ENCODE measurements around the gene GTF2F2.

GTF2F2 gene

DNA sequence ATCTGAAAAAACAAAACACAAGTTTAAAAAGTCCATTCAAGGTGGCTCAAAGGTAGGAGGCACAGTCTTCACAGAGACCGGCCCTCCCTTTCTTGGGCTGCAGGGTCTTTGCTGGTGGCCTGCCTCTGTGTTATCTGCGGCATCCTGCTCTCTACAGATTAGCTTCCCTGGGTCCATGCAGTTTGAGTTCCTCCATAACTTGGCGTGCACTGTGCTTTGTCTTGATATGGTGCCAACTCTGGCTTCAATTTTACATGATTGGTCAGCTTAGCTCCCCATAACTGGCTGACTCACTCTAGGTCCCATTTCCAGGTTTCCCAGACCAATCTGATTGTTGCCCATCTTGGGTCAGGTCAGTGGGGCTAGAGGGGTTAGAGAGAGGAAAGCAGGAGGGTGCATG lies 178.9 kb downstream of the GTF2F2 start:
- no peak for DNase-seq (ENCODE audit: low read depth in 1 of 2, low spot score in 1 of 2)

DNA sequence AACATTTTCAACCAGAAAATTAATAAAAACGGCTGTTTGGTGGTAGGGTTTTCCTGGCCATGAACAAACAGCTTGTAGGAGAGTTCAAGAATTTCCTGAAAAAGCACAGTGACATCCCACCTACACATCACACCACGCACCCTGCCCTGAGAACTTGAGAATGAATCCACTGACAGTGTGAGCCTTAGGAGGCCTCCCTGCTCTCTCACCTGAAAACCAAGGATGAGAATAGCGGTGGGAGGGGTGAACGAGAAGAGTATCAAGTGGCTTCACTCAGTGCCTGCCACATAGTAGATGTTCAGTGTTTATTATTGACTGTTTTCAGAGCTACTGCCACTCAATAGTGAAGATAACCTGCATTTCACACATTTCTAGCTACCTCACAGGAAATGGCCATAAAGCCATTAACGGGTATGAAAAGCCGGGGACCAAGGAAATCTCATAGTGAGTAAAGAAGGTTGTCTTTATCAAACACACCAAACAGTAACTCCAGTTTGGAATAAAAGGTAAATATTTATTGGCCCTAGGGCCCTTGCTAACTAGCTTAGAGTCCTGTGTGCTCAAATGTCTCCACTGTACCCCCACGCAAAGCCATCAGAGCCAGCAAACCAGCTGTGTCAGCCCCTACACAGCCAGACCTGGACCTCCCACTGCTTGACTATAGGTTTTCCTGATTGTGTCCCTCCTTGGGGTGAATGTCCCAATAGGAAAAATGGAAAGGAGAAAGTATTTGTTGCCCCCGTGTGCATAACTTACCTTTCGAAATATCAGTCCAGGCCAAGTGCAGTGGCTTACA lies 180.1 kb downstream of the GTF2F2 start:
- no peak for DNase-seq (ENCODE audit: low read depth in 1 of 2, low spot score in 1 of 2)

DNA sequence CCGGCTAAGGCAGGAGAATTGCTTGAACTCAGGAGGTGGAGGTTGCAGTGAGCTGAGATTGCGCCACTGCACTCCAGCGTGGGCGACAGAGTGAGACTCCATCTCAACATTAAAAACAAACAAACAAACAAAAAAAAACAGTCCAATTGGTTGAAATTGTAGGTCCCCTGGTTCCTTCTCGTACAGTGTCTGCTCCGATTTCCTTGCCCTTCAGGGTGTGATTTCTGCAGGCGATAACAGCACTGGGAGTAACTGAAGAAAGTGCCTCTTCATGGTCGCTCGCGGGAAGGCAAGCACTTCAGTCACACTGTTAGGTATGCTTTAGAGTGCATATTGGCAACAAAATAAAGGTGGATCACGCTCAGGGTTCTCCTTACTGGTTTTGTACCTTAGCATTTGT lies 181.0 kb downstream of the GTF2F2 start:
- no peak for DNase-seq (ENCODE audit: low read depth in 1 of 2, low spot score in 1 of 2)

DNA sequence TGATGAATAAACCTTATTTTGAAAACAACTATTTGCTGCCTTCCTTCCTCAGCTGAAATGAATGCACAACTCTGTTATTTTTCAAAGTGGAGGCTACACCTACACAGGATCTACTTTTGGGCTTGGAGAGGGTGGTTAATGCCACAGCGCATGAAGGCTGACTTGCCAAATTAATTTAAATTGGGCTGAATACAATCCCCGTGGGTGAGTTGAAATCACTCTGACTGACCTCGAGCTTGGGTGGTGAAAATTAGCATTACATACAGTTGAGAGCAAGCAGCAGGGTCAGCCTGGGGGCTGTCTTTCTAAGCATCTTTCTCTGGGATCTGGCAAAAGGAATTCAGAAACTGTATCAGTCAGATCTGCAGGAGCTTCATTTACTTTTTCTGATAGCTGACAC lies 182.2 kb downstream of the GTF2F2 start:
- no peak for DNase-seq (ENCODE audit: low read depth in 1 of 2, low spot score in 1 of 2)

DNA sequence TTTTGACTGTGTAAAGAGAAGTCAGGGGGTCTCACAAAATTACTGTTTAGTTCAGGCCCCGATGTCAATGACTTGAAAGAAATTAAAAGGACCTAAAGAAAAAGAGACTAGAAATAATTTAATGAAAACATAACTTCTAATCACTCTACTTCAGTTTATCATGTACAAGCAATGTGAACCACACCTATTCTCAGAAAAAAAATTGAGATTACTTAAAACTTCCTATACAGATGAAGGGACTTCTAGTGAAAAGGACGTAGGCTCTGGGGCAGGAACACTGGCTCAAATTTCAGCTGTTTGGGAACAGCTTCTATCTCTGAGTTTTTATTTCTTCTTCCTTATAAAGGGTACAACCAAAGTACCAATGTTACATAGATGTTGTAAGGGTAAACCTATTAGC lies 182.7 kb downstream of the GTF2F2 start:
- no peak for DNase-seq (ENCODE audit: low read depth in 1 of 2, low spot score in 1 of 2)

DNA sequence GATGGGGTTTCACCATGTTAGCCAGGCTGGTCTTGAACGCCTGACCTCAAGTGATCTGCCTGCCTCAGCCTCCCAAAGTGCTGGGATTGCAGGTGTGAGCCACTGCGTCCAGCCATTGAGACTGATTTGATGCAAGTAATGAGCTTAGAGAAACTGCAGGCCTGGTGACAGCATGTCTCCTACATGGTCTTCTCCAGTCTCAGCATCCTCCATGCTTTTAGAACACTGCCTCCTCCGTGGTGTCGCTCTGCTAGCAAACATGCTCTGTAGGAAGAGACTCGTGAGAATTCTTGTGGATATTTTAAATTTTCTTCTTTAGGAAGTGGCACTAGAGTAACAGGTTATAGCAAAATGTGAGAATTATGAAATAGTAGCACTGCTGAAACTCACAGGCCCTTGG lies 183.6 kb downstream of the GTF2F2 start:
- no peak for DNase-seq (ENCODE audit: low read depth in 1 of 2, low spot score in 1 of 2)

DNA sequence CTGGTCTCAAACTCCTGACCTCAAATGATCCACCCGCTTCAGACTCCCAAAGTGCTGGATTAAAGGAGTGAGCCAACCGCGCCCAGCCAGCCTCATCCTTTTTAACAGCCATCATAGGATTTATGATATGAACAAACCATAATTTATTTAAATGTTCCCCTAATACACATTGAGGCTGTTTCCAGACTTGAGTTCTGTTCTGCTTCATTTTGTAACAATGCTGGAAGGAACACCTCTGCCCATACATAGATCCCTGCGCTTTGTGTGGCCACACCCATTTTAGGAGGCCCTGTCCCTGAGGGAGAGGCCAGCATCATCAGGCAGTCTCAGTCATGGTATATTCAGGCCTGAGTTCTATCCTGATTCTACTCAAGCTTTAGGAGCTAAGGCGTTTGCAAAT lies 184.8 kb downstream of the GTF2F2 start:
- DNase-seq (ENCODE audit: low read depth in 1 of 2, low spot score in 1 of 2), result no peak

DNA sequence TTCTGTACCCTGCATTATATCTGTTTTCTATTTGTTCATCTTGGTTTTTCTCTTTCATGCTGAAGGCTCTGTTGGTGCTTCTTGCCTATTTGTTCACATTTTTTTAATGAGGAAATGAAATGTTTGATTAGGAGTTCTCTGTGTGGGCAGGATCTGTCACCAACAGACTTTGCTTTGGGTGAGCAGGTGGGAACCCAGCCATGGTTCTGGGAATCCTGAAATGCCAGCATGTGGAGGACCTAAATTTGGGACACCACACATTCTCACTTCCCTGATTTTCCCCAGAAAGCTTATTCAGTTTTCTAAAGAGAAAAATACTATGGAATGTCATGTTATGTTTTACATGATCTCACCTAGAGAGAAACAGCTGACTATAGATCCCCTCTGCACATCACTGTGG lies 186.7 kb downstream of the GTF2F2 start:
- DNase-seq (ENCODE audit: low read depth in 1 of 2, low spot score in 1 of 2), result no peak

DNA sequence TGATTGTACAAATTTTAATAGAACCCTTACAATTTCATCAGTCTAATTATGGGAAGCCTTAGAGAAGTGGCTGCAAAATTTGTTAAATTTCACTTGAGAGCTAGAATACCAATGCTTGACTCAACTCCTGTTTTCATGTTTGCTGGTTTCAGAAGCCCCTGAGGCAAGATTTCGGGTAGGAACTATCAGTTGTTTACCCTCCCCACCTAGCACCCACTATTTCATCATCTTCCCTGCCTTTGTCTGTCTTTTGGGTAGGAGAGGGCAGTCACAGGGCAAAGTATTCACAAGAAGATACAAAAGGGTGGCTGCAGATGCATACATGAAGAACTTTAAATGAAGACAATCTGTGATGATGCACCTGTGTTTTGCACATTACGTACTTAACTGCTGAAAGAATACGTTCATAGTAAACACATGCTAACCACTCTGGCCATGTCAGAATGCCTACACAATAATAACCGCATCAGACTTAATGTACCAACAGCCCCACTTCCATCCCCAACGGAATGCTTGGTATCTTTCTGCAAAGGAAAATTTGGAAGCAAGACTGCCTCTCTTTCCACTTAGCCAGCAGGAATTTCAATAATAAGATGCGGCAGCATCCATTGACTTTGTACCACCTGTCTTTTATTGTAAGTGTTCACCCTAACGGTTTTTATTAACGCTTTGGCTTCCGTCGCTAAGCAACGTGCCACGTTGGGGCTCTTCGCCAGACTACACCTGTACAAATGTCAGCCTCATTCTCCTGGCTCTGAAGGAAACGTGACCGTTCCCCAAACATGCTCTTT lies 190.2 kb downstream of the GTF2F2 start:
- DNase-seq (ENCODE audit: low read depth in 1 of 2, low spot score in 1 of 2), result no peak

DNA sequence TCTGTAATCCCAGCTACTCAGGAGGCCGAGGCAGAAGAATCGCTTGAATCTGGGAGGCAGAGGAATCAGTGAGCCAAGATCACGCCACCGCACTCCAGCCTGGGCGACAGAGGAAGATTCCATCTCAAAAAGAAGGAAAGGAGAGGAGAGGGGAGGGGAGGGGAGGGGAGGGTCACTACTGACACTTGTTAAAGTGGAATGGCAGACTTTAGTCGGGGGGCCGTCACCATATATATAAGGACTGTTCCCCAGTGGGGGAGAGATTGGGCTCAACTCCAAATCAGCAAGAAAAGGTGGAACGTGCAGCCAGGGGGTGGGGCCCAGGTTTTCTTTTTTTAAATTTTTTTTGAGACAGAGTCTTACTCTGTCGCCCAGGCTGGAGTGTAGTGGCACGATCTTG lies 194.5 kb downstream of the GTF2F2 start:
- no peak for DNase-seq (ENCODE audit: low read depth in 1 of 2, low spot score in 1 of 2)

DNA sequence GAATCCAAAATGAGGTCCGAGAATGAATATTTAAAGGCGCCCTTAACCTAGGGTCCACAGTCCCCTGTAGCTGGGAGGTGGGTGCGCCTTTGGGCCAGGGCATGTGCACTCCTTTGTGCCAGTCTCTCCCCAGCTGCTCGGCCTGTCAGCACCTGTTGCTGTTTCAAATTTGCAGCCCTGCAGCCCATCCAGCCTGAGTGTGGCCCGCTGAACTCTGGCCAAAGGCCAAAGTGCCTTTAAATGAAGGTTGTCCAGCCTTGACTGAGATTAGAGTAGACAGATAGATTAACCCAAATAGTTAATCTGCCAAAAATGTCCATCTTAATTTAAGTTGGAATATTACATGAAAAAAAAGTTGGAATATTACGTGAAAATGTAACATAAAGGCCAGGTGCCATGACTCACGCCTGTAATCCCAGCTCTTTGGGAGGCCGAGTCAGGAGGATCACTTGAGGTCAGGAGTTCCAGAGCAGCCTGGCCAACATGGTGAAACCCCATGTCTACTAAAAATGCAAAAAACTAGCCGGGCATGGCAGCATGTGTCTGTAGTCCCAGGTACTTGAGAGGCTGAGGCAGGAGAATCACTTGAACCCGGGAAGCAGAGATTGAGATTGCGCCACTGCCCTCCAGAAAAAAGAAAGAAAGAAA lies 195.3 kb downstream of the GTF2F2 start:
- DNase-seq (ENCODE audit: low read depth in 1 of 2, low spot score in 1 of 2), result no peak

DNA sequence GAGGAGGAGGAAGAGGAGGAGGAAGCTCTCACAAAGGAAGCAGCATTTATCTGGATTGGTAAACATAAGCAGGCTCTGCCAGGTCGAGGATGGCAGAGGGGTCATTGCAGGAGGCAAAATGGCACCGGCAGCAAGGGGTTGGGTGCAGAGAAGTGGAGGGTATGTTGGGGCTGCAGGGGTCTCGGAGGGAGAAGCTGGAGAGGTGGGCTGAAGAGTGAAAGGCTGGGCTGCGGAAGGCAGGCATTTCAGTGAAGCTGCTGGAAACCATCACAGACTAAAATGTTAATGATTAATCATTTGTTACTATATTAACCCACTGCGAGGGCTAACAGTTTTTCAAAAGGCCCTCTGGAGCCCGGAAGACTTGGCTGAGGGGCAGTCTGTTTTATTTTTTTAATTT lies 196.0 kb downstream of the GTF2F2 start:
- no peak for DNase-seq (ENCODE audit: low read depth in 1 of 2, low spot score in 1 of 2)

DNA sequence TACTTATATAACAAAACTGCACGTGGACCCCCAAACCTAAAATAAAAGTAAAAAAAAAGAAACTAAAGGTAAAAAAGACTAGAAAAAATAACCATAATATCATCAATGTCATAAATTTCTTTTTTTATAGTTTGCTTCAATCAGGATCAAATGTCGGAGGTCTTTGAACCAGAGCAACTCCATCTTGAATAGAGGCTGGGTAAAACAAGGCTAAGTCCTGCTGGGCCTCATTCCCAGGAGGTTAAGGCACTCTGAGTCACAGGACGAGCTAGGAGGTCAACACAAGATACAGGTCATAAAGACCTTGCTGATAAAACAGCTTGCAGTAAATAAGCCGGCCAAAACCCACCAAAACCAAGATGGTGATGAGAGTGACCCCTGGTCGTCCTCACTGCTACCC lies 196.7 kb downstream of the GTF2F2 start:
- DNase-seq (ENCODE audit: low read depth in 1 of 2, low spot score in 1 of 2), result no peak

DNA sequence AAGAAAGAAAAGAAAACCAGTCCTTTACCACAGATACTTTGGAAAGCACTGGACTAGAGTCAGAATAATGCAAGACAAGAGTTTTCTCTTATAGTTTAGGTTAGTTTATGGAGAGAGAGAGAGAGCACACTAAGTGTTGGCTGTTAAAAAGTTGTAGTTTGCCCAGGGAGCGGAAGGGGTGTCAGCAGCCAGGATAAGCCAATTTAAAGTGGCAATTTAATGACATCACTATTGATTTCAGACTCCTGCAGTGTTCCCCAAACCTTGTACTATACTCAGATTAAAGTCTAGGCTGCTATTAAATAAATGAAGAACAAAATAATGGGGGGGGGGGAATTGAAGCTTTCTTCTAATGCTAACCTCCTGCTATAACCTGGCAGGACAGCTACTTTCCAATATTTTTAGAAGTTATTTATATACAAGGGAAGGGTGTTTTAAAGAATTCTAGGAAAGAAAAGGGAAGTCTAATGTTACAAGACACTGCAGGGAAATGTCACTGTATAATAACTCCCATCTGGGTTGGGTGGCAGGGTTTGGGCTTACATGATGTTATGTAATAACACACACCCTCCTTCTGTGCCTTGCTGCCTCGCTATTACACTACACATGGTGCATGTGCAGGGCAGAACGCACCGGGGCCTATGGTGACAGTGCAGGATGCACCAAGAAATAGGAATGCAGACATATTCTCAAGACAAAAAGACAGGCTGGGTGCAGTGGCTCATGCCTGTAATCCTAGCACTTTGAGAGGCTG lies 200.7 kb downstream of the GTF2F2 start:
- no peak for DNase-seq (ENCODE audit: low read depth in 1 of 2, low spot score in 1 of 2)

DNA sequence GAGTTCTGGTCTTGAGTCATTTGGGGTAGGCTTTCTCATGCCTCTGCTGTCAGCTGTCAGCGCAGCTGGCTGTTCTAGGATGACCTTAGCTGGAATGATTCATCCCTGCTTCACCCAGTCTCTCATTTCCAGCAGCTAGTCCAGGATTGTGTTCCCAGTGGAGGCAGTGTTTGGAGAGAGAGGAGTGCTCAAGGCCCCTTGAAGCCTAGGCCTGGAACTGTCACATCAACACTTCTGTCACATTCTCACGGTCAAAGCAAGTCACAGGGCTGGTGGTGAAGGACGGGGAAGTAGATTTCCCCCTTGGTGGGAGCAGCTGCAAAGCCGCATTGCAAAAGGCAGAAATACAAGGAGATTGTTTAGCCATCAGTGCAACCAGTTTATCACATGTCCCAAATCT lies 205.5 kb downstream of the GTF2F2 start:
- DNase-seq (ENCODE audit: low read depth in 1 of 2, low spot score in 1 of 2), result no peak

DNA sequence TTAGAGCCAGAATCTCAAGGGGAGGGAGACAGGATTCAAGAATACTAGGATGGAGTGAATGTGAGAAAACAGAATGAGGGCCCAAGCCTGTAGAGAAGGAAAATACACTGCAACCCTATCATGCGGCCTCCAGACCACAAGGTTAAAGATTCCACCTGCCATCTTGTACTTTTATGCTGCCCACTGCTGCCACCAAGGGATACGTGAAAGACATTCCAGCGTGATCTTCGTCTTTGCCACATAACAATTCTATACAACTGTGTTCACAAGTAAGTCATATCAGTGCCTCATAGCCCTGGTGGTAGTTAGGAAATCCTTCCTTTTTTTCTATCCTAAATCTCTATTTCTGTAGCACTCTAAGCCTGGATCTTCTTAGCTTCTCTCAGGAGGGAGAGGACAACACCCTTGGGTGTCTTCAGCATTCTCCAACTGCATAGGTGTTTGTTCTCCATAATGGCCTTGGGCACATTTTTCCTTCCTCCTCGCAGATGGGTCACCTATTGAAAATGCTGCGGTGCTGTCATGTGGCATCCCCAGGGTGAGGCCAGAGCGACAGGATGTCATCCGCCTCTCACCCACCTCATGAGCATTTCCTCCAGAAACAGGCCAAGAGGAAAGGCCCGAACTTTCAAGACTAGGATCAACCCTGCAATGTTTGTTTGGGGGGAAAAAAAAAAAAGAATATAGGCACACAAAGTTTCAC lies 207.1 kb downstream of the GTF2F2 start:
- DNase-seq (ENCODE audit: low read depth in 1 of 2, low spot score in 1 of 2), result no peak

DNA sequence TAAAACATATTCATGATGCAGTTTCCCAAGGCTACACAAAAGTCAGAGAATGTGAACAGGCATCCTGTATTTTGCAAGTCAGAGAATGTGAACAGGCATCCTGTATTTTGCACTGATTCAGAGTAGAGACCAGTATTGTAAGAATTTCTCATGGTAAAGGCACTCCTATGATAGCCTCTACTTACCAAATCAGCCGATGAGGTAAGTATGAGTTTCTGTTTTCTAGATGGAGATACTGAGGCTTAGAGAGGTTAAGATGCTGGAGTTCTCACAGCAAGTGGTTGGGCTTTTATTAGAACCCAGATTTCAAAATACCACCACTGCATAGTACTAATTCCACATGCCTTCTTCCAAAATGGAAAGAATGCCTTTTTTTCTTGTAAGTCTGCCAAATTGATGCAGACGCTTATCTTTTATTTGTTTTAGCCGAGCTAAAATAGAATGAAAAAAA lies 208.4 kb downstream of the GTF2F2 start:
- DNase-seq (ENCODE audit: low read depth in 1 of 2, low spot score in 1 of 2), result no peak

DNA sequence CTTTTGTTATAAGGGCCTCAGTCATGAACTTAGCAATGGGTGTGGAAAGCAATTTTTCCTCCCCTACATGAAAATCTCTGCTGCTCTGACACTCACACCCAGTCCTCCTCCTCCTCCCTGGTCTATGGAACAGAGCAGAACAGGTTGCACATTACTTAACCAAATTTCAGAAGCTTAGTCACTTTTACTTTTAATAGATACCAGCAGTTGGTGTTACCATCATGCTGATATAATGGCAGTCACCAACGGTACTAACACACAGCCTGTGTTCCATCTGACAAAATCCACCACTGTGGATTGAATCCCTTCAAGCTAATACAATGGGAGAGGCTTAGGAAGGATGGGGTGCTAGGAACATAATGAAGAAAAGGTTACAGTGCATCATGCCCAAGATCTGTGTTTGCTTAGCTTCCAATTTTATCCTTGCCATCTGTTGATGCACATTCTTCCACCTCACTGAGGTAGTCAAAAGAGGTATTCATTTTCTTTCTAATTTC lies 210.9 kb downstream of the GTF2F2 start:
- DNase-seq (ENCODE audit: low read depth in 1 of 2, low spot score in 1 of 2), result no peak

DNA sequence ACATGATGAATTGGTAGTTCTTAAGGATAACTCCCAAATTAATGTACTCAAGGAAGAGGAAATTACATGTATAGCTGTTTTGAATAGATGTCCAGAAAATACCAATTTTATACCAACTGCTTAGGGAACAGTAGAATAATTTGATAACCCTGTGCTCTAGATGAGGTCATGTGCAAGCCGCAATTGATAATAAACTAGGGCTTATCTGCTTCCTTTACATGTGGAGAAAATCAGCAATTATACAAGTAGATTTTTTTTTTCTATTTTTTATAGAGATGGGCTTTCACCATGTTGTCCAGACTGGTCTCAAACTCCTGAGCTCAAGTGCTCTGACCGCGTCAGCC lies 211.4 kb downstream of the GTF2F2 start:
- no peak for DNase-seq (ENCODE audit: low read depth in 1 of 2, low spot score in 1 of 2)

DNA sequence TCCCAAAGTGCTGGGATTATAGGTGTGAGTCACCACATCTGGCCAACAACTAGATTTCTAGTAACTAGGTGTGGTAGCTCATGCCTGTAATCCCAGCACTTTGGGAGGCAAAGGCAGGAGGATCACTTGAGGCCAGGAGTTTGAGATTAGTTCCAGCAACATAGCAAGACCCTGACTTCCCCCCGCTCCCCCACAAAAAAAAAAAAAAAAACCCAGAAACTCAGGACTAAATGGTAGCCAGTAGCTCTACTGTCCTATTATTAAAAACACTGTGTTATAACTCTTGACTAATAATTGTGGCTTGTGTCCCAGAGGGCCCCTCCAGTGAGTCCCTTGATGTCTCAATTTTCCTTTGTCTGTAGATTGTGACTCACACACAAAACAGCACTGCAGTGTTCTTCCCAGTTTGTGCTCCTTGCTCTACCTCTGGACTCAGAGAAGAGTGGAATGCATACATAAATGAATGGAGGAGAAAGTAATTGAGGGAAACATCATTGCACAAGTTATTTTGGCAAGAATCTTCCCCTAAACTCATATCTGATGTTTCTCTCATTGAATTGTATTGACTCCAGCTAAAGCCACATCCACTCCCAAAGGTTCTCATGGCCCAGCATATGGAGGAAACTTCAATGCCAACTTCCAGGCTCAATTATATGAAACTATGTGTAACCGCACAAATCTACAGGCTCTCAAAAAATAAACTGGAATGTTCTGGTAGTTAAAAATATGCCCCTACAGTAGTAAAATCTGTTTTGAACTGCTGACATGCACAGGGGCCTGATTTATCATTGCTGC lies 211.9 kb downstream of the GTF2F2 start:
- no peak for DNase-seq (ENCODE audit: low read depth in 1 of 2, low spot score in 1 of 2)
